Common myeloid progenitor, CD34-positive (primary cell): Measurements from ENCODE around the gene PLIN4.
"Not testable (repeated sequence)": the region's sequence is repeated elsewhere in the genome, so short reads cannot be mapped to it uniquely, and the experiment has no call there.

Source experiments
- CTCF ChIA-PET: fragments of 350-600 bp; sonication (Branson Sonifier 250); formaldehyde crosslinking; loops from one replicate; lab custom pipeline; 2021; ENCODE audit warnings: antibody characterized with exemption; lab: Charles Lee
- POLR2A ChIA-PET: fragments of 350-600 bp; sonication (Branson Sonifier 250); formaldehyde crosslinking; loops from one replicate; lab custom pipeline; 2021; ENCODE audit warnings: antibody characterized with exemption; lab: Charles Lee
- DNase-seq, 3 donors: peaks; one replicate each; pipeline versions ENCODE4 v3.0.0 to v3.0.0-alpha.2; 2013
- H3K27ac ChIP-seq, 2 experiments: 1 replicate in 1 of 2; 2 replicates in 1 of 2; pipeline ENCODE4 v1.7.0; 2013; ENCODE audit warnings: inconsistent platforms in 2 of 2, low read length in 2 of 2, mild to moderate bottlenecking in 2 of 2, low read depth in 1 of 2, moderate library complexity in 1 of 2; ENCODE audit not compliant: severe bottlenecking in 2 of 2, insufficient read depth in 1 of 2, poor library complexity in 1 of 2
- H3K27me3 ChIP-seq, 5 experiments: replicated peaks in 2 of 5; 1 replicate in 3 of 5; 2 replicates in 2 of 5; pipeline versions ENCODE4 v1.6.1 to v1.7.0; 2013; ENCODE audit warnings: low read length in 4 of 5, mild to moderate bottlenecking in 2 of 5, moderate library complexity in 2 of 5, inconsistent platforms in 1 of 5; ENCODE audit not compliant: insufficient read depth in 5 of 5, control insufficient read depth in 4 of 5
- H3K36me3 ChIP-seq, 4 experiments: 1 replicate in 2 of 4; 2 replicates in 2 of 4; pipeline versions ENCODE4 v1.6.1 to v1.7.0; 2013; ENCODE audit warnings: low read length in 3 of 4, control low read depth in 1 of 4, mild to moderate bottlenecking in 1 of 4; ENCODE audit not compliant: control insufficient read depth in 4 of 4, insufficient read depth in 4 of 4
- H3K4me1 ChIP-seq, 4 experiments: 1 replicate in 3 of 4; 2 replicates in 1 of 4; pipeline versions ENCODE4 v1.6.1 to v1.7.1; 2013; ENCODE audit warnings: low read length in 3 of 4, mild to moderate bottlenecking in 3 of 4, control low read depth in 1 of 4, inconsistent platforms in 1 of 4, moderate library complexity in 1 of 4; ENCODE audit not compliant: control insufficient read depth in 4 of 4, insufficient read depth in 4 of 4; ENCODE audit errors: control extremely low read depth in 1 of 4
- H3K4me3 ChIP-seq, 7 experiments: 1 replicate in 4 of 7; 2 replicates in 3 of 7; pipeline versions ENCODE4 v1.5.1 to v1.7.0; 2013; ENCODE audit warnings: mild to moderate bottlenecking in 7 of 7, low read length in 6 of 7, moderate library complexity in 6 of 7, inconsistent platforms in 2 of 7, low read depth in 2 of 7, control low read depth in 1 of 7; ENCODE audit not compliant: insufficient read depth in 4 of 7, control insufficient read depth in 1 of 7; ENCODE audit errors: extremely low read depth in 1 of 7
- H3K9me3 ChIP-seq, 5 experiments: 1 replicate in 4 of 5; 2 replicates in 1 of 5; pipeline versions ENCODE4 v1.6.1 to v1.7.1; 2013; ENCODE audit warnings: low read length in 4 of 5, mild to moderate bottlenecking in 2 of 5, inconsistent platforms in 1 of 5, low read depth in 1 of 5, moderate library complexity in 1 of 5; ENCODE audit not compliant: control insufficient read depth in 4 of 5, insufficient read depth in 2 of 5; ENCODE audit errors: control extremely low read depth in 1 of 5
- WGBS: methylation state at CpG from one replicate; pipeline ENCODE4 v1.1.5; 2013; ENCODE audit not compliant: insufficient coverage; 5-methylcytosine and 5-hydroxymethylcytosine counted together

The PLIN4 gene

GRCh38 chr19:4533334-4533733, 15.0 kb upstream of the PLIN4 start:
- Histone ChIP-seq H3K36me3 (no peaks in the 10 kb centered on the region), H3K4me3 (no peak overlapping the region), H3K9me3 (no peaks in the 10 kb centered on the region), H3K27ac (no peak overlapping the region), H3K27me3 (peaks cover 0 to 22% (median 9%) of the 10 kb centered on the region in 5 experiments), H3K4me1 (peaks cover 0 to 16% (median 13%) of the 10 kb centered on the region in 4 experiments)
- ChIA-PET CTCF (interaction anchor here (1.0 kb wide), 1 partner anchor 9 kb away, joined by 3 read pairs; no protein-coding TSS in a partner anchor), POLR2A (no interaction called here)
- DNase-seq = no peak
- WGBS = 97% methylated on average over 9 of the region's 9 CpGs

- WGBS = 58% methylated on average over 18 of the region's 28 CpGs
- Histone ChIP-seq H3K4me1 (peaks cover 0 to 16% (median 13%) of the 10 kb centered on the region in 4 experiments), H3K27me3 (peaks cover 0 to 22% (median 9%) of the 10 kb centered on the region in 5 experiments), H3K36me3 (no peaks in the 10 kb centered on the region), H3K9me3 (no peaks in the 10 kb centered on the region), H3K27ac (no peak overlapping the region), H3K4me3 (no peak overlapping the region)
- POLR2A ChIA-PET = no interaction called here
- no peak for DNase-seq
- CTCF ChIA-PET = no interaction called here
These were observed 13.4 kb upstream of the PLIN4 start for GRCh38 chr19:4531562-4532165.

- no peak overlapping the region for H3K27ac ChIP-seq
- ChIA-PET POLR2A (no interaction called here), CTCF (no interaction called here)
- H3K4me3 ChIP-seq = no peak overlapping the region
- H3K27me3 ChIP-seq = peaks cover 0 to 13% (median 3%) of the 10 kb centered on the region in 5 experiments
- no peak for DNase-seq
- no peaks in the 10 kb centered on the region for H3K9me3 ChIP-seq
- WGBS = 87% methylated on average over 7 of the region's 14 CpGs
- H3K36me3 ChIP-seq = no peaks in the 10 kb centered on the region
- H3K4me1 ChIP-seq = peaks cover 0 to 8% (median 6%) of the 10 kb centered on the region in 4 experiments
These were observed 11.7 kb upstream of the PLIN4 start for GRCh38 chr19:4529924-4530522.

GRCh38 chr19:4528843-4529242, 10.6 kb upstream of the PLIN4 start:
- peaks cover 0 to 4% (median 0%) of the 10 kb centered on the region in 5 experiments for H3K27me3 ChIP-seq
- H3K9me3 ChIP-seq = no peaks in the 10 kb centered on the region
- no peaks in the 10 kb centered on the region for H3K36me3 ChIP-seq
- peaks cover 0 to 5% (median 2%) of the 10 kb centered on the region in 4 experiments for H3K4me1 ChIP-seq
- no peak overlapping the region for H3K27ac ChIP-seq
- 89% methylated on average over 15 of the region's 15 CpGs for WGBS
- ChIA-PET POLR2A (no interaction called here), CTCF (interaction anchor here (1.6 kb wide), 1 partner anchor 108 kb away, joined by 5 read pairs; no protein-coding TSS in a partner anchor)
- H3K4me3 ChIP-seq = no peak overlapping the region
- no peak for DNase-seq

GRCh38 chr19:4527377-4527776, 9.1 kb upstream of the PLIN4 start:
- H3K27me3 ChIP-seq, POLR2A ChIA-PET, H3K36me3 ChIP-seq, H3K9me3 ChIP-seq, H3K4me3 ChIP-seq, H3K4me1 ChIP-seq, DNase-seq, H3K27ac ChIP-seq: not testable (repeated sequence)
- 95% methylated on average over 4 of the region's 8 CpGs for WGBS
- CTCF ChIA-PET = interaction anchor here (0.6 to 4.0 kb wide), 3 partner anchors 7 to 130 kb away, joined by 4 to 16 read pairs (median 5); partner anchors contain the start of gene PLIN5

- ChIA-PET CTCF (interaction anchor here (0.8 to 4.0 kb wide), 11 partner anchors 8 to 260 kb away, joined by 3 to 20 read pairs (median 4); partner anchors contain the start of genes LRG1 and PLIN5), POLR2A (no interaction called here)
- Histone ChIP-seq H3K27me3 (peaks cover 0 to 3% (median 0%) of the 10 kb centered on the region in 5 experiments), H3K4me3 (no peak overlapping the region), H3K9me3 (no peaks in the 10 kb centered on the region), H3K36me3 (no peaks in the 10 kb centered on the region), H3K27ac (no peak overlapping the region), H3K4me1 (no peaks in the 10 kb centered on the region)
- 70% methylated on average over 20 of the region's 23 CpGs for WGBS
- no peak for DNase-seq
These were observed 7.3 kb upstream of the PLIN4 start for GRCh38 chr19:4525563-4526002.
